NCI-H1048 (cell line): ENCODE data around the gene MMP23B.
"Not testable (repeated sequence)": the region's sequence is repeated elsewhere in the genome, so short reads cannot be mapped to it uniquely, and the experiment has no call there.

Experiments
- DNase-seq: peaks from one replicate; lab custom pipeline; 2025; lab: John Stamatoyannopoulos, UW

Gene MMP23B

GRCh38 chr1:1631782-1632420, at the start of gene MMP23B:
TSS of gene MMP23B (plus strand) at chr1:1632173. CDS start at chr1:1632219, 46 bp downstream.
- DNase-seq, result no peak

GRCh38 chr1:1582585-1583346, 49.2 kb upstream of the MMP23B start:
- DNase-seq, result no peak

- DNase-seq, result no peak
Observed at GRCh38 chr1:1583347-1584010, 48.5 kb upstream of the MMP23B start.

GRCh38 chr1:1591452-1591851, 40.5 kb upstream of the MMP23B start:
- no peak for DNase-seq

- DNase-seq, result no peak
Observed at GRCh38 chr1:1593834-1594601, 38.0 kb upstream of the MMP23B start.

- no peak for DNase-seq
Observed at GRCh38 chr1:1594602-1595260, 37.2 kb upstream of the MMP23B start.

- DNase-seq, result not testable (repeated sequence)
Observed at GRCh38 chr1:1595341-1595740, 36.6 kb upstream of the MMP23B start.

- no peak for DNase-seq
Observed at GRCh38 chr1:1596493-1597274, 35.3 kb upstream of the MMP23B start.

- no peak for DNase-seq
Observed at GRCh38 chr1:1597275-1597930, 34.6 kb upstream of the MMP23B start.

GRCh38 chr1:1598051-1598719, 33.8 kb upstream of the MMP23B start:
- no peak for DNase-seq

- no peak for DNase-seq
Observed at GRCh38 chr1:1598720-1599029, 33.3 kb upstream of the MMP23B start.

GRCh38 chr1:1599030-1599934, 32.7 kb upstream of the MMP23B start:
- DNase-seq, result no peak

GRCh38 chr1:1599935-1600860, 31.8 kb upstream of the MMP23B start, which contains the start of gene FNDC10:
TSS of gene FNDC10 (minus strand) at chr1:1600135. CDS start at chr1:1600015, 120 bp downstream.
- DNase-seq, result no peak

GRCh38 chr1:1600861-1601563, 31.0 kb upstream of the MMP23B start:
- DNase-seq, result no peak

GRCh38 chr1:1601564-1602303, 30.2 kb upstream of the MMP23B start:
- DNase-seq, result no peak

- DNase-seq, result no peak
Observed at GRCh38 chr1:1602304-1602967, 29.5 kb upstream of the MMP23B start.
